ENCODE measurements around the gene UBAP1.
"Not testable (repeated sequence)": the region's sequence is repeated elsewhere in the genome, so short reads cannot be mapped to it uniquely, and the experiment has no call there.

UBAP1 gene

GRCh38 chr9:34267660-34268059, 88.8 kb downstream of the UBAP1 start:
- no peak for DNase-seq (ENCODE audit: low read depth)

DNA sequence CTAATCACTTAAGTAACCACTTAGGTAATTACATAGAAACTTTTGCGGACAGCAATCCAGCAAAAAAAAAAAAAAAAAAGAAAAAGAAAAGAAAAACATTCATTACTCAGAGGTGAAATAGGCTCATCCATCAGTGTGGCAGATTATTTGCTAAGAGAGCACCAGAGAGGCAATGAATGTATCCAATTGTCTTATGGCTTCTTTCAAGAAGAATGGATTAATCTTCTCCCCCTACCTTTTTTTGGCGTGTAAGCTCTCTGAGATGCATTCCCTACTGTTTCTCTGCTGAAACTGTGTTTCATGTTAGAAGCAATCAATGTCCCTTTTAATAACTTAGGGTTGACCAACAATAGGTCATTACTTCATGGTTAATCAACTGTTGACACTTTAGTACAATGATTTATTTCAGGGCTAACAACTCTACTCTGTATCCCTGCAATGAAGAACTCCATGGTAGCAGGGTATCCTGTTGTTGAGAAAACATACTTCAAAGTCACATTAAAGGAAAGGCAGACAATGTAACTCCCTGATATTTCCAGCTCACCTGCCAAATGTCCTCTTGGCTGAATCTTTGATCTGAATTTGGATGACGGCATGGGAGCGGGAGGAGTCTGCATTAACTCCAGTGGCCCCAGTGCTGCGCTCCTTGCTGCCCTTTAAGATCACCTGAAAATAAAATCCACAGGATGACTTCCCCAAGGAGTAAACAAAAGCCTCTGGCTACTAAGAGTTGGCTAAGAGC, 92.6 kb downstream of the UBAP1 start:
- no peak for DNase-seq (ENCODE audit: low read depth)

DNA sequence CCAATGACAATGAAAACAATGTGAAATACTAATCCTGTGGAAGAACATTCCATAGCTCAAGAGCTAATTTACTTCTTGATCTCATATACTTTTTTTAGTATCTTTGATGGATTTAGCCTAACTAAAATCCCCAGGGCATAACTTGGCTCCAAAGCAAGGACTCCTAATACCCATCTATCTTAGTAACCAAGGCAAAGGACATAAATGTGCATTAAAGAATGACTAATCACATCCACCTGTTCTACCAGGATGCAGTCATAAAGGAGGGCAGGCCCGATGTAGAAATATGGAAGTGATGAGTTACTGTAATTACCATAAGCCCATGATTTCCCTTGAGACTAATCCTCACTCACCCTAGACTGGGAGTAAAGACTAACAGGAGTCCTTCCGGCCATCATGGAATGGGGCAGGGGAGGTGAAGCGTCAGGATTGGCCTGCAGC, 93.3 kb downstream of the UBAP1 start:
- no peak for DNase-seq (ENCODE audit: low read depth)

GRCh38 chr9:34273588-34273987, 94.7 kb downstream of the UBAP1 start:
- DNase-seq (ENCODE audit: low read depth) = not testable (repeated sequence)

DNA sequence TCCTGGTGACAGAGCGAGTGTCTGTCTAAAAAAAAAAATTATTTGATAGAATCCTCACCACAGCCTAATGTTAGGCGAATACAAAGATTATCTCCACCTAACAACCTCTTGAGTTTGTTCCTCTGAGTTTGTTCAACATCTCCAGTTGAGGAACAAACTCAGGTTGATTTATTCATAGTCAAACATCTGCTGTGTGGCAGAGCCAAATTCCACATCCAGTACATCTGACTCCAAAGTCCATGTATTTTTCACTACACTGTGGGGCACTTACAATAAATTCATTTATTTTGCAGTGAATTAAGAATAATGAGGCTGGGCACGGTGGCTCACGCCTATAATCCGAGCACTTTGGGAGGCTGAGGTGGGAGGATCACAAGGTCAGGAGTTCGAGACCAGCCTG, 97.0 kb downstream of the UBAP1 start:
- DNase-seq (ENCODE audit: low read depth) = no peak

- no peak for DNase-seq (ENCODE audit: low read depth)
These were observed 97.9 kb downstream of the UBAP1 start for GRCh38 chr9:34276772-34277171.

DNA sequence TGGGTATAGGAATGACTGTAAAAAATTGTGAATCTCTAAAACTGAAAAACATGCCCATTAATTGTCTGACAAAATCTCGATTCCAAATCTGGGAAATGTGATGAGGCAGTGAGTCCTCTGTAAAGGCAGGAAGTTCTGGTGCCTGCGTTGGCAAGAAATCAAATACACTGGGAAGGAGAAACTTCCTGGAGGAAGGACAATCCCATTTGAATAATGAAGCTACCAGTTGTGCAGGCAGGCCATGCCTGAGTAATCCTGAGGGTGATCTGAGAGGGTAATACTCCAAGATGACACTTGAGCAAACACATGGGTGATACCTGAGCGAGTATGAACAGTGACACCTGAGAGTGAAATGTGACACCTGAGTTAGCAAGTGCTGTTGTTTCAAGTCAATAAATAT, 100.6 kb downstream of the UBAP1 start:
- DNase-seq (ENCODE audit: low read depth) = no peak

GRCh38 chr9:34282096-34282495, 103.3 kb downstream of the UBAP1 start:
- DNase-seq (ENCODE audit: low read depth) = no peak

DNA sequence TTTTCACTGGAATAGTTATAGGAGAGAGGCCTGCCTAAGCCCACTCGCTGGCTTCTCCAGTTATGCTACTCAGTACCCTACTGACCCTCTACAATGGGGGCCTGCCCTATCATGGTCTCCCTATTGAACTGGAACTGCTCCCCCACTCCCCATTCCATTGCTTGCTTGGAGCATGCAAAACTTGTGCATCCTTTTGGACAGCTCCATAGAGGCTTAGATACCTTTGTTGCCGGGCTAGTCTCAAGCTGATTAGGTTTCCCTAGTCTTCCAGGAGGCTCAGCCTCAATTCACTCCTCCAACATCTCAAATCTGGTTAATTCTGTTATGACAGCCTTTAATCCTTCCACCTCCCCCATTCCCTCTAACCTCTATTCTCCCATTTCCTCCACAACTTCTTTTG, 110.3 kb downstream of the UBAP1 start:
- DNase-seq (ENCODE audit: low read depth) = no peak

DNA sequence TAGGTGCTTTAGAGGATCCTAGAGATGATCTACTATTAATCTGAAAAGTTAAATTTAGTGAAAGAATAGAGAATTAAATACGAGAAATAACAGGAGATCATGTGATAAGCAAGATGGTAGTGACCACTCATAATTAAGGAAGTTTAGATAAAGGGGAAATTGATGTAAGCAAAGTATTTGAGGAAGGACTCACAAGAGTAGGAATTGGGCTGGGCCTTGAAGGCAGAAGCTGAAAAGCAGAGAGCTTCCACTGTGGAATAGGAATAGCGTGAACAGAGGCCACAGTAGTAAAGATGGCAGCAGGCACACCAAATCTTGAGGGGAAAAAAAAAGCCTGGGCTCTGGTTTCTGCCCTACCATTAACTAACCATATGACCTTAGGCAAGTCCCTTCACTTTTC, 112.2 kb downstream of the UBAP1 start:
- DNase-seq (ENCODE audit: low read depth) = no peak

- no peak for DNase-seq (ENCODE audit: low read depth)
These were observed 112.6 kb downstream of the UBAP1 start for GRCh38 chr9:34291423-34291822.

GRCh38 chr9:34292552-34292951, 113.7 kb downstream of the UBAP1 start:
- DNase-seq (ENCODE audit: low read depth) = no peak

GRCh38 chr9:34301064-34301463, 122.2 kb downstream of the UBAP1 start:
- DNase-seq (ENCODE audit: low read depth) = not testable (repeated sequence)

Measured in activated gamma-delta T cell treated with anti-CD3 and anti-CD28 coated beads, Interleukin-2, amount 50 U/mL, for 16 hours (primary cell).